Stimulated activated CD8-positive, alpha-beta memory T cell treated with anti-CD3 and anti-CD28 coated beads, Interleukin-4, amount 100 ng/mL, for 48 hours (primary cell): ENCODE data around the gene CYP3A5.
"Not testable (repeated sequence)": the region's sequence is repeated elsewhere in the genome, so short reads cannot be mapped to it uniquely, and the experiment has no call there.

Source experiments
- DNase-seq: peaks from one replicate; pipeline ENCODE4 v3.0.0-alpha.2; 2020

CYP3A5 gene

DNA sequence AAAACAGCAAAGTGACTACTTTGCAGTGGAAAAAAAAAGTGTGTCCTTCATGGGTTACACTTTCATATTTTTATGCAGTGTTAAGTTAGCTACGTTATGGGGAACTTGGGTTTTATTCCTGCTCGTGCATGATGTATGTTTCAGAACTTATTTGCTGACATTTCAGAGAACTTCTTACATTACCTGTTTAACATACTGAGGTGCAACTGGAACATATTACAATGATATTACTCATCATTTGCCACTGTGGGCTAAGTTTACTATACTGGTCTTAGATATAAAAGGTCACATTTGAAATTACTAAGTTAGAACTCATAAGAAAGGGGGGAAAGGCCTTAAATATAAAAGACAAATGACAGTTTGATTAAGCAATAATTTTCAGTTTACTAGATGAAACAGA is 42.4 kb downstream of the CYP3A5 start:
- not testable (repeated sequence) for DNase-seq

DNA sequence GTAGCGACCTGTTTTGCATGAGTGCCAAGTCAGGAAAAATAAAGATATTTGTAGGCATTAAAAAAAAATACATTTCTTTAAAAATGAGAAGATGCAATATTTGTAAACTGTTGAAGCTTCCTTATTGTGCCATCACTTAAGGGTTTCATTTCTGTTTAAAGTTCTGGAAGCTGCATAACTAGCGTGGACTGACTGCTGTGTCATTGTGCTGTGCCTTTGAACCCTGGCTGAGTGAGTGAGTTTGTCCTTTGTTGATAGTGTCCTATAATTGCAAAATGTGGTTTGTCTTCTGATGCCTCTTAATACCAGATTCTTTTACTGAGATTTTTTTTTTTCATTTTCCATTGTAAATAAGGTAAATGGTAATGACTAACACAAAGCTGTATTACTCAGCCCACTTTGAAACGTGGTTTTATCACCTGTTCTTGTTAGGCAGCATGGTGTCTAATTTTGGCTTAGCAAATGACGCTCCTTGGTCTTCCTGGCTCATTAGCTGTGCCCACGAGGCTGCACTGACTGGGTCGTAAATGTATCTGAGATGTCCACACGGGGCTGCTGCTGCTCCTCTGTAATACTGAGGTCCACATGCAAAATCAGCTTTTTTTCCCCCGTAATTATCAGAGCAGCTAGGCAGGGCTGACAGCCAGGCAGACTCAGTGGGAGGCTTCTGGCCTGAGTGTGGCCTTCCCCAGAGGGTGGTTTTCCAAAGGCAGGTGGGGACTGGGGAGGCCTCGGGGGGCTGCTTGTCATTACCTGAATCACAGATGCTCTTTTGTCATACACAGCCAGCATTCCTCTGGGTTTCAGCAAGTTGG is 48.3 kb downstream of the CYP3A5 start:
- peak; percentile 56 for DNase-seq

- DNase-seq, result no peak
Observed at GRCh38 chr7:99629643-99630042, 50.2 kb downstream of the CYP3A5 start.

DNA sequence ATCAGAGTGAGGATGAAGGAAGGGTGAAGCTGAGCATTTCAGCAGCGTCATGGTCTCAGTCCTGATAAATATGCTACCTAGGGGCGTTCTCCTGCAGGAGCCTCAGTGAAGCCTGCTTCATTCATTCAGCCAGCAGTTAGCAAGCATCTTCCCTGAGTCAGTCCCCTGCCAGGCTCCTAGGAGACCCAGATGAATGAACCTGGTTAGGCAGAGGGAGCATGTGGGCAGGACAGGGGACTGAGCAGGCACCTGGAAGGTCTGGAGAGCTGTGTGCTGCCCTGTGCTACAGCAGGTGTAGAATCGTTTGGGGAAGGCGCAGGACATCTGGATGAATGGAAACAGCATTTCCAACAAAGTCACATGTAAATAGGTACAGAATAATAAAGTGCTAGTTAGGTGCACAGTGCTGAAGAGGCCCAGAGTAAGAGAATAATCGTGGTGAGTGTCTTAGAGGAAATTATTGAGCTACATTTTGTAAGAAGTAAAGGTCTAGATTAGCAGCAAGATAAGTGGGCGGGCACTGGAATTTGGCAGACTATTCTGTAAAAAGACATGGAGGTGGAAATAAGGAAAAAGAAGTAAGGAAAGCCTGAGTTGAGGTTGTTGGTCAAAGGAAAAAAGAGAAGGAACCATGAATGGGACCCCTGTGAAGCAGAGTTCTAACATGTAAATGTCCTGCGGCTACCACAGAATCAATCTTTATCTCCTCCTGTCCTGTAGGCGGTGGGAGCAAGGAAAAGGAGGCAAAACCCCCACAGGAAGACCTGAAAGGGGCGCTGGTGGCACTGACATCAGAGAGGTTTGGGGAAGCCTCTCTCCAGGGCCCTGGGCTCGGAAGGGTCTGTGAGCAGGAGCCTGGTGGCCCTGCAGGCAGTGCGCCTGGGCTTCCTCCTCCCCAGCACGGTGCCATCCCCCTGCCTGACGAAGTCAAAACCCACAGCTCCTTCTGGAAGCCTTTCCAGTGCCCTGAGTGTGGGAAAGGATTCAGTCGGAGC is 51.0 kb downstream of the CYP3A5 start:
- DNase-seq, result no peak

DNA sequence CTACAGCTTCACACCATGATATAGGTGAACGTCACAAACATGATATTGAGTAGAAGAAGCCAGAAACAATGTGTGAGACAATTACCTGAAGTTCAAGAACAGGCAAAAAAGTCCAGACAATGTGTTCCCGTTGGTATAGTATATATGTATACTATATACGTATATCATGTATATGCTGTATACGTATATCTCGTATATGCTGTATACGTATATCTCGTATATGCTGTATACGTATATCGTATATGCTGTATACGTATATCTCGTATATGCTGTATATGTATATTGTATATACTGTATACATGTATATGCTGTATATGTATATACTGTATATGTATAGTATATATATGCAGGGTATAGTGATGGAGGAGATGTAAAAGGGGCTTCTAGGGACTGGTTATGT is 52.3 kb downstream of the CYP3A5 start:
- DNase-seq, result no peak

DNA sequence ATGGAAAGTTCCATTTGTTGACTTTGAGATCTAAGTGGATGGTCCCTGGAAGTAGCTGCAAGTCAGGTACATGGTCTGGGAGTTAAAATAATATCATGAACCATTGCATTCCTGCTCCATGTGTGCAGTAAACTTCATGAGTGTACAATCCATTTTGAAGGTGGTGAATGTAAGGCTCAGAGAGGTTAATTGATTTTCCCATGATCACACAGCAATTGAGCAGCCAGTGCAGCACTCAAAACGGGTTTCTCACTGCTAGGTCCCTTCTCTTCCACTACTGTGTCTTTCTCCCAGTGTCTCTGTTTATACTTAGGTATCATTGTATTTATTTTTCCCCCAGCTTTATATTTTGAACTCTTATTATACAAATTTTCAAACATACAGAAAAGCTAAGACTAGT is 53.1 kb downstream of the CYP3A5 start:
- no peak for DNase-seq

DNA sequence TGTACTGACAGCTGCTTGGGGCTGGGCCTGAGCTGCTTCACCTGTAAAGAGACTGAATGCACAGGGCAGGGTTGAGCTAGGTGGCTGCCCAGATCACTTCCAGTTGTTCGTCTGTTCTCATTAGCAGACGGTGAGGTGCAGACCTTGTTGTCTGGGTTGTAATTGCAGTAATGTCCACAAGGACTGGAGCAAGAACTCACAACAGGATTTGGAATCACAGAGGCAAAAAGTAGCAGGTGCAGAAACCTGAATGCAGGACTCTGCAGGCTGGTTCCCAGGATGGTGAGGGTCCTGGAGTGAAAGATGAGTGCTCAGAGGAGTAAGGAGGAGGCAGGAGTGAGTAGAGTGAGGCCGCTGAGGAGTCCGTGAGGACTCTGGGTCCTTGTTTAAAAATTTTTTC is 53.8 kb downstream of the CYP3A5 start:
- DNase-seq, result no peak

GRCh38 chr7:99625321-99625720 is 54.5 kb downstream of the CYP3A5 start:
- no peak for DNase-seq

DNA sequence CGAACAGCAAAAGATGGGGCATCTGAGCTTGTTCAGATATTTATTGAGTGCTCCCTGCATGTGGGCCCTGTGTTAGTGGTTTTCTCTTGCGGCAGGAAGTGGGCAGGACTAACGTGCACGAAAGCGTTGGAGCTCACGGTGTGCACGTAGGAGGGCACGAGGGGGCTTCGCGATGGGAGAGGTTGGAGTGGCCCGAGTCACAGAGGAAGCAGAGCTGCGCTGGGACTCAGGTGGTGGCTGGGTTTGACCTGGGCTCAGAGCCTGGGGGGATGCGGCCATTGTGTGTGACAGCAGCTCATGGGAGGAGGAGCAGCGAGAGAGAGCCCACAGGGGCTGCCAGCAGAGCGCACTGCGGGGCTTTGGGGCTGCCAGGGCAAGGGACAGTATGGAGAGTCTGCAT is 55.3 kb downstream of the CYP3A5 start:
- DNase-seq, result peak; percentile 82

- DNase-seq, result peak; percentile 65
Observed at GRCh38 chr7:99623702-99624447, 55.9 kb downstream of the CYP3A5 start.

GRCh38 chr7:99623091-99623693 is 56.6 kb downstream of the CYP3A5 start:
- DNase-seq, result peak; percentile 70

GRCh38 chr7:99622596-99622995 is 57.2 kb downstream of the CYP3A5 start:
- no peak for DNase-seq

DNA sequence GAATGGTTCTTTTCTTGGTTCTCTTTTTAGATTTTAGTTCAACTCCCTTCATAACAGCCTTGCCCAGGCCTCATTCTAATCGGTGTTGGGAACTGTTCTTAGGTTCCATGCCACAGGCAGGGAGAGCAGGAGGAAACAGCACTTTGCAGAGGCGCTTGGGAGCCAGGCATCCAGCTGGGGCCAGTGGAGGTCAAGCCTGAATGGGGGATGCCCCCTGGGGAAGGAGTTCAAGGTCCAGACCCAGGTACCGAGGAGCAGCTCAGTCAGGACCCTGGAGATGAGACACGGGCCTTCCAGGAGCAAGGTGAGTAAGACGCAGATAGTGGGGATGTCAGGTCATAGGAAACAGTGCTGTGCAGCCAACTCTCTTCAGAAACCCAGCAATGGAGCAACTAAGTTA is 58.5 kb downstream of the CYP3A5 start:
- no peak for DNase-seq

- no peak for DNase-seq
Observed at GRCh38 chr7:99619571-99620130, 60.1 kb downstream of the CYP3A5 start.

- DNase-seq, result no peak
Observed at GRCh38 chr7:99618726-99619125, 61.1 kb downstream of the CYP3A5 start.

DNA sequence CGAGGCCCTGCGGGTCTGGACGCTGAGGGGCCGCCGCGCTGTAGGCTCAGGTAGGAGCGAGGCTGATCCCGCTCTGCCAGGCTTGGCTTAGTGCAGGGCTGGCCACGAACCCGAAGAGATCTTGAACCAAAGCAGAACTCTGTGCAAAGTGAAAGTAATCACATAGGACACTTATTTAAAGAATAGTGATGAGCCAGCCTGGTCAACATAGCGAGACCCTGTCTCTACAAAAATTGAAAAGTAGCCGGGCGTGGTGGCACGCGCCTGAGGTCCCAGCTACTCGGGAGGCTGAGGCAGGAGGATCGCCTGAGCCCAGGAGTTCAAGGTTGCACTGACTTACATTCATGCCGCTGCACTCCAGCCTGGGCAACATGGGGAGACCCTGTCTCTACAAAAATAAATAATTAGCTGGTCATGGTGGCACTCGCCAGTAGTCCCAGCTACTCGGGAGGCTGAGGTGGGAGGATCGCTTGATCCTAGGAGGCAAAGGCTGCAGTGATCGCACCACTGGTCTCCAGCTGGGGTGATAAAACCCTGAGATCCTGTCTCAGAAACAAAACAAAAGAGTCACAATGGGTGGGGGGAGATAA is 62.5 kb downstream of the CYP3A5 start:
- DNase-seq, result no peak

GRCh38 chr7:99616359-99617191 is 63.2 kb downstream of the CYP3A5 start, which contains the start of gene ZSCAN25:
Gene ZSCAN25, plus strand, starts transcription at chr7:99616946. Its CDS starts 2,661 bp downstream, at chr7:99619607.
- peak; percentile 90 for DNase-seq

DNA sequence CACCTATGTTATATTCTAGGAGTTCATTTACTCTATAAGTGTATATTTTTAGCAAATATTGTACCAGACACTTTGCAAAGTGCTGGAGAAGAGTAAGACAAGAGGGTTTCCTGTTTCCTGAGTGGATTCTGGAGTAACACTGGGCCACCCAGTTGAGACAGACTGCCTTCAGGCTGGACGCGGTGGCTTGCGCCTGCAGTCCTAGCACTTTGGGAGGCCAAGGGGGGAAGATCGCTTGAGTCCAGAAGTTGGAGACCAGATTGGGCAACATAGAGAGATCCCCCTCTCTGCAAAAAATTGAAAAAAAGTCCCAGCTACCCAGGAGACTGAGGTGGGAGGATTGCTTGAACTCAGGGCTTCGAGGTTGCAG is 63.8 kb downstream of the CYP3A5 start:
- no peak for DNase-seq

DNA sequence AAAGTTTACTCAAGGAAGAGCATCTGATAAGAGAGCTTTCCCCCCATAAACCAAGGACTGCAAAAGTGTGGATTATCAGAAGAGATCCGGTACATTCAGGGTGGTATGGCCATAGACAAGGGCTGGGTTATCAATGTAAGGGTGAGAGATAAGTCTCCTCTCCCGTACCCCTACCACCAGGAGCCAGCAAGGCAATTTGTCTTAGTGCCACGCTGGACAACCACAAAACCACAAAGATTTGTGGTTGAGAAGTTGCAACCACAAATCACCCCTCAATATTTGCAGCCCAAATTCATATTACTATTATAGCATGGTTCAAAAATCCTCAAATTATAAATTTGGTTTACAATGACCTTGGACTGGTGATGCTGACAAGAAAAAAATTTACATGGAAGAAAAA is 65.3 kb downstream of the CYP3A5 start:
- DNase-seq, result no peak

GRCh38 chr7:99607548-99607947 is 72.2 kb downstream of the CYP3A5 start:
- no peak for DNase-seq

GRCh38 chr7:99606531-99606930 is 73.3 kb downstream of the CYP3A5 start:
- no peak for DNase-seq
